GM21447 (cell line): ENCODE results near the gene GREB1.

Experiments
- ATAC-seq: cut with Tn5 transposase; IDR thresholded peaks from one replicate; pipeline ENCODE4 v1.9.1; 2021; ENCODE audit not compliant: unreplicated experiment

Gene GREB1

DNA sequence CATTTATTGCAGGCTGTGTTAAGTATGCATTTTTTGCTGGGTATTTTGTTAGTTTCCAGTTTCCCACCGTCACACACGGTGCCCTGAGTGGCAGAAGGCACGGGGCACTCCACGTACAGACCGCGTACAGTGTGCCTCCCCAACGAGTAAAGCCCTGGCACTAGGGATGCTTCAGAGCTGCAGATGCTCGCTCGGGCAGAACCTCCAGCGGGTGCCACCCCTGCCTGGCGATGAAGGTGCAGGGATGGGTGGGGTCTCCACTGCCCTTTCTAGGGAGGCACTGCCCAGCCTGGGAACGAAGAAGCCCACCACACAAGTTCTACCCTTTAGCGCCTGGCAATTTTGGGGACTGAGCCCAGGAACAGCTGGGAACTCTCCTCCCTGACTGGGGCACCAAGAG, 4.1 kb downstream of the GREB1 start:
- no peak for ATAC-seq

DNA sequence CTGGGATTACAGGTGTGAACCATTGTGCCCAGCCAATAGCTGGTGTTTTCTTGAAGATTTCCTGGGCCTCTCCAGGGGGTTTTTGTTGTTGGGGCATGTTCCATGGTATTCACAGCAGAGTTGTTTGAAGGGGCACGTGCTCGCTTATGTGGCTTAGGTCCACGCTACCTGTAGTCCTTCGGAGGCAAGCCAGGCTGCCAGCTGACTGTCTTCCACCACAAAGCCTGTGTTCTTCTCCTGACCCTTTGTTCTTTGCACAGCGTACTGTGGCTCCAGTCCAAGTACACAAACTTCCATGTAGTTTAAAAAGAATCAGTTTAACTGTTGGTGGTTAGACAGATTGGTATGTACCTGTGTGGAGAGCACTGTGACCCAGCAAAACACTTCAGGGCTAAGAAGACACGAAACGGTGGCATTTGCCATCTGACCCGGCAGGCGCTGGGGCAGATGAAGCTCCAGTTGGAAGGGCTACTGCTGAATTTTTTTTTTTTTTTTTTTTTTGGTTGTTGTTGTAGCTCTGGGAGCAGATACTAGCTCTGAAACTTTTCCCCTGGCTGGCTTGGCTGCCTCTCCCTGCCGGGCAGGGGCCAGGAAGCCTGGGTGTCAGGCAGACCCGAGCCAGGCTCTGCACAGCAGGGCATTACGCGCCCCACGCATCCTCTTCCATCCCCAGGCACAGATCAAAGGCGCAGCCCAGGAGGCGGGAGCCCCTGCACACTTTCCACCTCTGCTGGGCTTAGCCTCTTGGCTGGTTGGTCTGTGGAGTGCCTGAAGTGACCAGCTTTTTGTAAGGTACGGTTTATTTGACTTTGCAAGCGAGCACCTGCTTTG, 5.7 kb downstream of the GREB1 start:
- ATAC-seq, result no peak

DNA sequence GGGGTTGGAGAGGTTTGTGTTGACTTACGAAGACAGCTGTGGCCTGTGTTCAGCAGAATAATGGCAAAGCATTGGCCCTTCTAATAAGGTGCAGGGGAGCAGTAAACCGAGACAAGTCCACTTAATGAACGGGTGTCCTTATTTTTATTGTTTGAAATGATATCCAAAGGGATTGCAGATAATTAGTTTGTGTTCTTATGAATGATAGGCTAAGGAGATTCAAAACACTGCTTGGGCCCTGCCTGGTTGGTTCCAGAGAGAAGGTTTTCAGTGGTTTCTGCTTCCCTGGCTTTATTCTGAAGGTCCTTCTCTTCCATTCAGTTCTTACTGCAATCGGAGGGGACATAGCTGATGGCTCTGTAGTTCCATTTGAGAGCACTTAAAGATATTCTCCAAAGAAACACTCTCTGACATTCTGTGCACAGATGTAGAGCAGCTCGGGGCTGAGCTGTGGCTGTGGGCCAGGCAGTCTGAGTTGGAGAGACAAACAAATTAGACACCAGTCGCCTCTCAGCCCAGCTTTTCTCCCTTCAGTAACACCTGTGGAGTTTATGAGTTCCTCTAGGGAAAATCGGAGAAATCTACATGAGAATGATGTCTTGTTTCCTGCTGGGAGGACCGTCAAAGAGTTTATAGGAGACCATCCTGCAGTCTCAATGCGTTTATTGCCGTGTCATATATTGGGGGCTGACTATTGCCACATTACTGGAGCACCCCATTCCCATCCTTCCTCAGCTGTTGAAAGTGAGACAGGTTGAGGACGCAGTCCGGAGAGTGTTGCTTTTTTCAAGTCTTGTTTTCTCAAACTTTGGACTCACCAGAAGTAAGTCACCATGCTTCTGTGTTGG, 6.5 kb downstream of the GREB1 start:
- no peak for ATAC-seq

DNA sequence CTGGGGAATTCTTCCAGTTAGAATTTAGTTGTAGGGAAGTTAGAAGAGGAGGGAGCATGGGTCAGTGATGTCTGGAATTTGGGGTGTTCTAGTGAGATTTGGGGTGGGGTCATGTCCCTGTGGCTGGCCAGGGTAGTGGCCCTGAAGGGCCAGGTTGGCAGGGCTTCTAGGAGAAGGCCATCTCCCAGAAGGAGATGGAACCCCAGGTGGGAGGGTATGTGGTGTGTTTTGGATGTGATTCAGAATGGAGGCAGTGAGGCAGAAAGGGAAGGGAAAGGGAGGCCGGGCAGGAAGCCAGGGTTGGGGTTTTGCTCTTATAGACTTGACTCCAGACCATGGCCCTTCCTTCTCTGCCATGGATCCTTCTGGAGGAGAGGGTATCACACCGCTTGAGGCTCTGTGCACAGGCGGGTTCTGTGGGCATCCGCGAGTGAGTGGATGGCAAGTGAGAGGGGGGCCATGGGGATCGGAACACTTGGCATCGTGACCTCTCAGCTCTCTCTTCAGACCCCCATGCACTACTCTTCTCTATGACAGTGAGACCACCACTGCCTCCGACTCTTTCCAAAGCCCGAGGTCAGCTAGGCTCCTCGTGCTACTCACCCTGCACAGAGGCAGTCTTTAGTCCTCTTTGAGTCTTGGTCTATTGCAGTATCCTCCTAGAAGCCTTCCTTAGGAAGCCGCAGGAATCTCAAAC, 7.3 kb downstream of the GREB1 start:
- ATAC-seq, result no peak

DNA sequence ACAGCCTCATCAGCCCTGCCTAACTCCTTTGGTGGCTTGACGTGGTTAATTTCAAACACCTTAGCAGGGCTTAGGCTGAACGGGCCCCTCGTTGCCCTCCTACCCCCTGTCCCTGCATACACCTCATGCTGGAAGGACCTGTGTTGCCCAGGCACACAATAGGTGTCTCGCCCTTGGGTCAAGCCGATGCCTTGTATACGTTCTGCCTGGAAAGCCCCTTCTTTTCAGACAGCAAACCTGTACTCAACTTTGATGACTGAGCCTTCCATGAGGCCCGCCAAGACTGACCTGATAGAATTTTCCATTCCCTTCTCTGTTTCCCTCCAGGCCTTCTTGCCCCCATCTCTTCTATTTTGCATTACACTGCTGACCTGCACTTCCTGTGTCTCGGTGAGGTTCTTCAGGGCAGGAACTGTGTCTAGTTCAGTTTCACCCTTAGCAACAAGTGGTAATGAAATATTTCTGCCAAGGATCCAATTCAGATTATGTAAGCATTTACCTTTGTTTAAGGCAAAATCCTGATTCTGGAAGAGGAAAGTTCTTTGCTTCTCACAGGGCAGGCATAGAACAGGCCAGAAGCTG, 7.9 kb downstream of the GREB1 start:
- ATAC-seq, result no peak

DNA sequence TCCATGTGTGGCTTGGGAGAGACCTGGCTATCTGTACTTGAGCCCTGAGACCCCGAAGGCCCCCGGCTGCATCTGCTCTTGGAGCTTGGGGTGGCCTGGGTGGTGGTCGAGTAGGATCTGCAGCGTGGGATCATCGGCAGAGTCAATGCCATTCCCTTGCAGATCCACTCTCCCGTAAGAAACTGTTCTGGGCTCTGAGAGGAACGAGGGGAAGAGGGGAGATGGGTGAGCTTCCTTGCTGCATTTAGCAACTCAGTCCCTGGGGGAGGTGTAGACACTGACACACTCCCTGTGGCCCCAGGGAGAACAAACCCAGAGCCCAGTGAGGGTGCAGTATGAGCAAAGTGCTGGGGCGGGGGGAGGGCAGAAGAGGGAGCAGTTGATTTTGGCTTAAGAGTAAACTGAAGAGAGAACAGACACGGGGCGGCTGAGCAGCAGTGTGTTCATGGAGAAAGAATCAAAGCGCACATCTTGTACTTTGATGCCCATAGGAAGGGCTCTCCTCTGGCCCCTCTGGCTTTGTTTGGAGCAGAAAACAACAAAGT, 8.5 kb downstream of the GREB1 start:
- ATAC-seq, result no peak

DNA sequence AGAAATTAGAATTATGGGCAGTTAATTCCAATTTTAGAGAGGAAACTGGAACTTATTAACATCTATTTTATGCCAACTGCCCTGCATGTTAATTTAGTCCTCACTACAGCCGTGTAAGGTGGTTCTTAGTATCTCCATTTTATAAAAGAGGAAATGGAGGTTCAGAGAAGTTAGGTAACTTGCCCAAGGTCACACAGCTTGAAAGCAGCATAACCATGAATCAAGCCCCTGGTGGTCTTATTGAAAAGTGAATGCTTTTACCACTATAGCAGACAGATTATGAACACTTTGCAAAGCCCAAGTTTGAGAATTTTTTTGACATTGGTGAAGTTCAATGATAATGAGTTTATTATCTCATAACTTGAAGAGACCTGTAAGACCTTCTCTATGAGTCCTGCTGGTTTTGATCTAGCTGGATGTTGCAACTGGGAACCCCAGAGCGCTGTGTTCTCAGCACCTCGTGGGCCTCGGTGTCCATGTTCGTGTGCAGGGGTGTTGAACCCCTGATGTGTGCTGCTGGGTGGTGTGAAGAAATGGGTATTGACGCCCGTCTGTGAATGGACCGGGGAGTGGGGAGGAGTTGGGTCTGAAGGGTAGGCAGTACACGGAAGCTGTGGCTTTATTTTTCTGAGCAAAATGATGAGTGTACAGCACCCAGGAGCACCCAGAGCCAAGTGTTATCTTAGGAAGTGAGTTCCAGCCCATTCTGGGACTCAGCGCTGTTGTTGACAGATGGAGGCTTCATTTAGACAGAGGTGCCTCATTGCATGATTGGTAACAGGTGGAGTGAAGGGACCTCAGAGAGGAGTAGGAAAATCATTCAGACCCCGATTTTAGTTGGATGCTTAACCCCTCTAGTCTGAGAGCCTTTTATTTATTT, 9.7 kb downstream of the GREB1 start:
- ATAC-seq, result no peak

DNA sequence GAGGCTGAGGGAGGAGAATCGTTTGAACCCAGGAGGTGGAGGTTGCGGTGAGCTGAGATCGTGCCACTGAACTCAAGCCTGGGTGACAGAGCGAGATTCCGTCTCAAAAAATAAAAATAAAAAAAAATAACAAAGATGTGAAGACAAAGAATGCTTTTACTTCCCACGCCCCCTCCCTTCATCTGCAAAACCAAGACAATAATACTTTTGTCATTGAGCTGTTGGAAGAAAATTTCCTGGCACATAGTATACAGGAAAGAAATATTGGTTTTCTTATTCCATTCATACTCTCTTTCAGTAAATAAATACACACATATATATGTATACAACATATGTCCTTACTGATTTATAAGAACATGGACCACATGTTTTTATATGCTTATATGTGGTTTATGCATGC, 12.2 kb downstream of the GREB1 start:
- ATAC-seq, result no peak

DNA sequence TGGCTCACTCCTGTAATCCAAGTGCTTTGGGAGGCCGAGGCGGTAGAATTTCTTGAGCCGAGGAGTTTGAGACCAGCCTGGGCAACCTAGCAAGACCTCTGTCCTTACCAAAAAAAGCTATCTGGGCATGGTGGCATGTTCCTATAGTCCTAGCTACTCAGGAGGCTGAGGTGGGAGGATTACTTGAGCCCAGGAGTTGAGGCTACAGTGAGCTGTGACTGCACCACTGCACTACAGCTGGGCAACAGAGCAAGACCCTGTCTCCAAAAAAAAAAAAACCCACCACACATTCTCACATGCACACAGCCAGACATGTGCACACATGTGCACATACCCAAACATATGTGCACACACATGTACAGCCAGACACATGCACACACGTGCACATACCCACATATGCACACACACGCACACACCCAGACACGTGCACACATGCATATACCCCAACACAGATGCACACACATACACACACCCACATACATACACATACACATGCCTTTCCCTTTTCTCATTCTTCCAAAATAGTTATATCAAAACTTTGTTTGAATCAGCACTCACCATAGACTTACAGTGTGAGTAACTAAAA, 14.2 kb downstream of the GREB1 start:
- ATAC-seq, result no peak

DNA sequence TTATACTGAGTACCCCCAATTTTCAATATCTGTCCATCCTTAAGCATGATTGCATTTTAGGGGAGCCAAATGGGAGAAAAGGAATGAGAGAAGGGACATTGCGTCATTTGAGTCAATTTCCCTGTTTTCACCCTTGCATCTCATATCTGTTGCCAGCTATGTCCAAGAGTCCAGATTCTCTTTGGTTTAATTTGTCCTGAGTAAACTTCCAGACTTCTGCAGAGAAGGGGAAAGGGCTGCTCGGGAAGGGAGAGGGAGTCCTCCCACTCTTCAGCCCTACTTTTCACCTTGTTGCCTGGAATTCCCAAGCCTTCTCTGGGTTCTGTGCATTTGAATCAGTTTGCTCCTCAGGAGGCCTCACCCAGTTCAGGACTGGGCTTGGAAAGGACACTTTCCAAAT, 16.5 kb downstream of the GREB1 start:
- no peak for ATAC-seq

DNA sequence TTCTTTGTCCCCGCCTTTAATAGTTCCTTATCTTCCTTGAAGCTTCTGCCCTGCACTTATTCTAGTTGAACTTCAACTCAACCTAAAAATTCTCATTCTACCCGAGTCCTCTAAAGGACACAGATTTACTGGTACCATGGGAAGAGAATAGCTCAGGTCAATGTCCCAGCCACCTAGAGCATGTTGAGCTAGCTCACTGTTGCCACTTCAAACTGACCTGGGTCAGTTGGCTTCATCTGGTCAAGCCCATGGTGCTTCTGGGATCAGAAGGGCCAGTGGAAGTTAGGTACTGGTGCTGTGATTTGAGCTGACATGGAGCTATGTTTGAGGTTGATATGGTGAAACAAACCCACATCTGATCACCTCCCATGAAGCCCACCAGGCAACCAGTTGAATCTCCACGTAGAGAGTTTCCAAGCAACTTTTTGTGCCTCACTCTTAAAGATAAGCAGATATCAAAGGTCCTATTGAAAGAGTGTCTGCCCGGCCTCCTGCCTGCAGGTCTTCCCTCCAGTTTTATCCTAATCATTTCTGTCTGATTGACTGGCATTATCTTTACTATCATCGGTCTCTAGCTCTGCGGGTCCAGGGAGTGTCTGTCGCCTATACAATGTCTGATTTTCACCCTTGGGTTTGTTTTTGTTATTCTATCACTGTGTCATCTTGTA, 17.2 kb downstream of the GREB1 start:
- ATAC-seq, result no peak

DNA sequence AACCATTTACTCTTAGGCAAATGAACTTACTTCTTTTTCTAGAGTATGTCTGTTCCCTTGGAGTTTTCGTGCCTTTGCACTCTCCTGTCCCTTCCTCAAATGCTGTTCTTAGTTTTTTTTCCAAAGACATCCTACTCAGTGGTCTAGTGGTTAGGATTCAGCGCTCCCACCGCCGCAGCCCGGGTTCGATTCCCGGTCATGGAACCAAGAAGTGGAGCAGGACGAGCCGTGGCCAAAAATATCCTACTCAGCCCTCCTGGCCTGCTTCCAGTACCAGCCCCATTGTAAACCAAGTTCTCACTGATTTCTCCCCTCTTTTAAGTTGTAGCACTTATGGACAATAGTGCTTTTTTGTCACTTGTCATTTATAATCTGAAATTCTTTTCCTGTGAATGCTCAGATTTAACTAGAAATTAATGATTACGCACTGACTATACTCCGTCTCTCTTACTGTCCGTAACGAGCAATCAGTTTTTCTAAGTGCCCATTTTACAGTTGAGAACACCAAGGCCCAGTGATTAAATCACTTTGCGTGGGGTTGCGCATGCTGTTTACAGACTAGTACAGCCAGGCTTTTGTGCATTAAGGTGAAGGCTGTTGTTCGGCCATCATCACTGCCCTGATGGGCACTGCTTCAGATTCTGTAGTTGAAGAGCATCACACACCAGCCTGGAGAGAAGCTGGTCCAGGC, 17.9 kb downstream of the GREB1 start:
- ATAC-seq, result no peak

DNA sequence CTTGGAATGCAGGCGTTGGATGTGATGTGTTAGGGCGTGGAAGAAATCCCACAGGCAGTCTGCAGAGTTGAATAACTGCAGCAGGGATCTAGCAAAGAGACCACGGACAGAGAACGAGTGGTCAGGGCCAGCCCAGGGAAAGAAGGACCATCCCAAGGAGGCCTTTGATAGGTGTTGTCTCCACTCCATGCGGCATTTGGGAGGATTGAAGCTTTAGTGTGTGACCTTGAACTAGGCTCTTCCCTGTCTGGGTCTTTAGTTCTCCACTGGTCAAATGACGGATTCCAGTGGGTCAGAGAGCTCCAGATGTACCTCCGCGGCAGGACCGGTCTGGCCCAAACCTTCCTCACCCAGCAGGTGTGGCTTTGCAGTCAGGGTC, 18.4 kb downstream of the GREB1 start:
- ATAC-seq, result no peak

DNA sequence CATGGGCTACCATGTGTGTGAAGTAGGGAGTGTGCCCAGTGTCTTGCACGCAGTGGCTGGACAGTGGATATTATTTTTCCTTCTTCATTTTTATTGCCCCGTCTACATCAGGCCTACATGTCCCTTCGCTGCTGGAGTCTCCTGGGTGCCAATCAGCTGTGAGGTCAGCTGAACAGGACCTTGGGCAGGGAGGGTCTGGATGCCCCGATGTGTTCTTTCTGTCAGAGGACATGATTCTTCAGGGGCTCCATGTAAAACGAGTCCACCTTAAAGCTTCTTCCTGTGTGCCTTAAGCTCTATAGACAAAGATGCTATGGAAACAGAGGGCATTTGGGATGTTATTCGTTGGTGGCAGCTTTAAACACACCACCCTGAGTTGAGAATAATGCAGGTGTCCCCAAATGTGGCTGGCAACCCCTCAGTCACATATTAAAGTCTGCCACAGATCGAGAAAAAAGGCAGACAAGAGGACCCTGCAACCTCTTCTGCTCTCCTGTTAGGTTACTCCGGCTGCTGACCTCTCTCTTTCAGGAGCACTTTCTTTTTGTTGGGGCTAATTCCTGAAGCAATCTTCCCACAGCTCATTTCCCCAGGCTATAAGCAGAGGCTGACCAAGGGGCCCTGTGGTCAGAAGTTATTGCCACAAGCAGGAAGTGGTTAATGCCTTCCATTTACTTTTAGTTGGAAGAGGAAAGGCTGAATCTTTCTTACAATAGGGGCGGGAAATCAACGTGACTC, 20.0 kb downstream of the GREB1 start:
- ATAC-seq, result no peak

DNA sequence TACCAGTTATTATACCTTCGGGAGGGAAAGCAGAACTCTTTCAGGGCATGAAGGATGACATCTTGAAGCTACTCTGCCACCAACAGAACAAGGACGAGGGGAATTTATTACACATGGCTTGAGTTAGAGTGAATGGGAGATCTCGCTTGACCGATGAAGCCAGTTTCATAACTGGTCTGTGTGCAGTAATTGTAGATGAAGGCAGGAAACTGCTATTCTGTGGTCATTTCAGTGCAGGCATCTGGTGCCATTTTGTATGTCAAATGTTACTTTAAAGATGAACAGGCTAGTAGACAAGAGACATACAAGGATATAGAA, 20.5 kb downstream of the GREB1 start:
- no peak for ATAC-seq

DNA sequence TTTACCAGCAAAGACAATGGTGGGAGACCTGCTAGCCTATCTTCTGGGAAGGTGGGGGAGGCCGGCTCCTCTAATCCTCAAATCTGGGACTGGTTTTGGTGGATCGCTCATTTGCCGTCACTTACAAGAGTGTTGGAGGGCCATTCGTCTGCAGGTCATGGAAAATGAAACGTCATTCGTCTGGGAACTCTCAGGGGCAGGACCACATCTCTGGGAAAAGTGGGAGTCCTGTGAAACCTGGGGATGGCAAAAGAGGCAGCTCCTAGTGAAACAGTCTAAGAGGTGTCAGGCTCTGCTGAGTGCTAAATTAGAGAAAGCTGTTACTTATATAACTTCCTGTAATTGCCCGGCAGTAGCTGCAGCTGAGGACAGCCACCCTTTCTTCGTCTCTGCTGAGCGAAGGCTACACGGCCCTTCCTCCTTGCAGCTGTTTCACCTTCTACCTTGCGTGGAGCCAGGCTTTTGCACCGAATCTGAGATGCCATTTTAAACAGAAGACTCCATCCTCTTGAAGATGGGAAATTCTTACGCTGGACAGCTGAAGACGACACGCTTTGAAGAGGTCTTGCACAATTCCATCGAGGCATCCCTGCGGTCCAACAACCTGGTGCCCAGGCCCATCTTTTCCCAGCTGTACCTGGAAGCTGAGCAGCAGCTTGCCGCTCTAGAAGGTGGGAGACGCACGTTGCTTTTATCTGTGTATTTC, 22.4 kb downstream of the GREB1 start:
- no peak for ATAC-seq

DNA sequence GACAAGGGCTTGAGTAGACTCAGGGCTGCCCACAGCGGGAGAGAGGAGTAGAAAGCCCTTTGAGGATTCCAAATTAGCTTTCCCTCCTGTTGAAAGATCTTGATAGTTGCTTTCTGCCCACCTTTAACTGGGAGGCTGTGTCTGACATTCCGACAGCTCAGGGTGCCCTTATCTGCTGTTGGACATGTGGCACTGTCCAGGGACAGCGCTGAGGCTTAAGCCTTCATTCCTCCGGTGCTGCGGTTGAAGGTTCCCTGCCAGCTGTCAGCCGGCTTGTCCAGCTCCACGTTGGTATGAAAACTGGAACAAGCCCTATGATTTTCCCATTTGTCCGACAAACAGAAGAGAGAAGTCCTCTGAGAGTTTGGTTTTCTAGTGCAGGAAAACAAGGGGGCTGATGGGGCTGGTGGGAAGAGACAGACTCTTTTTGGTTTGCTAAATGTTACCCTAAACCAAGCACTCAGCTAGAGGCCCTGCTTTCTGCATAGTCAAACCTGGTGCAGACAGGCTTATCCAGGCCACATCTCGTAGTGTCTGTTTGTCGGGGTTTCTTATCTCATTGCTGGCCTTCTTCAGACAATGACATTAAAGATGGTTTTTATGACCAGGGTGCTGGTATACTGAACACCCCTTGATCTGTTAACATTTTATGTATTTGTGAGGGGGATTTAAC, 24.5 kb downstream of the GREB1 start:
- no peak for ATAC-seq
